ENCODE data around the gene PCDH9. TPM values are rescaled to one million over a fixed set of nuclear protein-coding genes. Genes with fewer than 3 reads are reported as not detected.

PCDH9 gene
- total RNA-seq, 4 donors from 2014 or later, result 0.37 to 2.4 (median 1.5) TPM

DNA sequence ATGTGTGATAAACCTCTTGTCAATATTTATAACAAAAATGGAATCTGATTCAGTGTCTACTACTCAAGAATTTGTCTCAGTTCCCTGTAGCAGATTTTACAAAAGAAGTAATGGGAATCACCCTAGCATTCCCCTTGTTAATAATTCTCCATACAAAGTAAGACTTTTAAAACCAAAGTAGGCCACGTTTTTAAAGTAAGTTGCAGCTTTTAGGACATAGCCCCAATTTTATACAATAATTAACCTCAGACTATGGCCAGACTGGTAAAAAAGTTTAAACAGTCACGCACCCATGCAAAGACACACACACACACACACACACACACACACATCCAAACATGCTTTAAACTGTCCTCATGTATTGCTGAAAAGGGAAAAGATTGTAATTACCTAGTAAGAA is 589.9 kb downstream of the PCDH9 start:
- Histone ChIP-seq H3K27ac (no peak overlapping the region), H3K4me1 (no peaks in the 10 kb centered on the region), H3K36me3 (no peaks in the 10 kb centered on the region), H3K9me3 (no peaks in the 10 kb centered on the region), H3K27me3 (no peaks in the 10 kb centered on the region), H3K4me3 (no peak overlapping the region)
- WGBS, 2 donors (ENCODE audit: low coverage in 1 of 2), result 48 to 58% methylated on average over 2 of the region's 2 CpGs
- in situ Hi-C loops (cut with MboI; ENCODE audit: low pct_ligation_motif_present in 1 of 4, low pct_unique_long_range_greater_than_20kb in 1 of 4, low sequenced_read_pairs in 3 of 4), result no loop called here
- DNase-seq, result no peak
- intact Hi-C loops (cut with DNase I; ENCODE audit: low total_unique reads), result no loop called here
- TF ChIP-seq, protein P1, sequence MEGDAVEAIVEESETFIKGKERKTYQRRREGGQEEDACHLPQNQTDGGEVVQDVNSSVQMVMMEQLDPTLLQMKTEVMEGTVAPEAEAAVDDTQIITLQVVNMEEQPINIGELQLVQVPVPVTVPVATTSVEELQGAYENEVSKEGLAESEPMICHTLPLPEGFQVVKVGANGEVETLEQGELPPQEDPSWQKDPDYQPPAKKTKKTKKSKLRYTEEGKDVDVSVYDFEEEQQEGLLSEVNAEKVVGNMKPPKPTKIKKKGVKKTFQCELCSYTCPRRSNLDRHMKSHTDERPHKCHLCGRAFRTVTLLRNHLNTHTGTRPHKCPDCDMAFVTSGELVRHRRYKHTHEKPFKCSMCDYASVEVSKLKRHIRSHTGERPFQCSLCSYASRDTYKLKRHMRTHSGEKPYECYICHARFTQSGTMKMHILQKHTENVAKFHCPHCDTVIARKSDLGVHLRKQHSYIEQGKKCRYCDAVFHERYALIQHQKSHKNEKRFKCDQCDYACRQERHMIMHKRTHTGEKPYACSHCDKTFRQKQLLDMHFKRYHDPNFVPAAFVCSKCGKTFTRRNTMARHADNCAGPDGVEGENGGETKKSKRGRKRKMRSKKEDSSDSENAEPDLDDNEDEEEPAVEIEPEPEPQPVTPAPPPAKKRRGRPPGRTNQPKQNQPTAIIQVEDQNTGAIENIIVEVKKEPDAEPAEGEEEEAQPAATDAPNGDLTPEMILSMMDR (IDR thresholded peaks at IDR 0.05), result no peak
- TF ChIP-seq EP300 (IDR thresholded peaks at IDR 0.05; ENCODE audit: low read depth) (no peak), POLR2A (IDR thresholded peaks at IDR 0.05) (no peak), POLR2AphosphoS5 (IDR thresholded peaks at IDR 0.05) (no peak)

- intact Hi-C loops (cut with DNase I; ENCODE audit: low total_unique reads), result no loop called here
- TF ChIP-seq, protein P1 (IDR thresholded peaks at IDR 0.05), result no peak
- TF ChIP-seq EP300 (IDR thresholded peaks at IDR 0.05; ENCODE audit: low read depth) (no peak), POLR2A (IDR thresholded peaks at IDR 0.05) (no peak), POLR2AphosphoS5 (IDR thresholded peaks at IDR 0.05) (no peak)
- 86 to 100% methylated on average over 1 of the region's 1 CpG for WGBS, 2 donors (ENCODE audit: low coverage in 1 of 2)
- in situ Hi-C loops (cut with MboI; ENCODE audit: low pct_ligation_motif_present in 1 of 4, low pct_unique_long_range_greater_than_20kb in 1 of 4, low sequenced_read_pairs in 3 of 4), result no loop called here
- no peaks in the 10 kb centered on the region for H3K4me1 ChIP-seq
- no peak overlapping the region for H3K4me3 ChIP-seq
- no peak overlapping the region for H3K27ac ChIP-seq
- H3K36me3 ChIP-seq, result no peaks in the 10 kb centered on the region
- no peaks in the 10 kb centered on the region for H3K27me3 ChIP-seq
- H3K9me3 ChIP-seq, result no peaks in the 10 kb centered on the region
- DNase-seq, result no peak
Observed at GRCh38 chr13:66639044-66639443, 591.1 kb downstream of the PCDH9 start.

DNA sequence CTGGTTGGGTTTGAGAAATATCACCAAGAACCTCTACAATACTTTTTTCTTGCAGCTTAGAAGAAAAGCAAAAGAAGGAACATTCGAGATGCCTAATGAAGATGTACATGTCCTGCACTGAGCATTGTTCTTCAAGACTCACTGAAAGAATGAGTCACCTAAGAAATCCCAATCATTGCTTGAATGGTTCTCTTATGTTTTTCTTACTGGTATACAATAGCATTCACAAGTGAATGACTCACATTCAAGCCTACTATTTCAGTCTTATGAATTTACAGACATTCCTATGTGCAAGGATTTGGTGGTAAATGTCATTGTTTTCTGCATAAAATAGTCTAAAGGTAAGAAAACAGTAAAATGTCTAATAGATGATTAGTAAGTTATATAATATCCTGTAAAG is 594.6 kb downstream of the PCDH9 start:
- no peak for DNase-seq
- Histone ChIP-seq H3K4me1 (no peaks in the 10 kb centered on the region), H3K27me3 (no peaks in the 10 kb centered on the region), H3K9me3 (no peaks in the 10 kb centered on the region), H3K36me3 (no peaks in the 10 kb centered on the region), H3K27ac (no peak overlapping the region), H3K4me3 (no peak overlapping the region)
- WGBS, 2 donors (ENCODE audit: low coverage in 1 of 2), result 75 to 90% methylated on average over 1 of the region's 1 CpG
- intact Hi-C loops (cut with DNase I; ENCODE audit: low total_unique reads) (no loop called here), in situ Hi-C loops (cut with MboI; ENCODE audit: low pct_ligation_motif_present in 1 of 4, low pct_unique_long_range_greater_than_20kb in 1 of 4, low sequenced_read_pairs in 3 of 4) (no loop called here)
- no peak for TF ChIP-seq POLR2A (IDR thresholded peaks at IDR 0.05)
- TF ChIP-seq EP300 (IDR thresholded peaks at IDR 0.05; ENCODE audit: low read depth), result no peak
- TF ChIP-seq, protein P1 (IDR thresholded peaks at IDR 0.05), result no peak
- no peak for TF ChIP-seq POLR2AphosphoS5 (IDR thresholded peaks at IDR 0.05)

DNA sequence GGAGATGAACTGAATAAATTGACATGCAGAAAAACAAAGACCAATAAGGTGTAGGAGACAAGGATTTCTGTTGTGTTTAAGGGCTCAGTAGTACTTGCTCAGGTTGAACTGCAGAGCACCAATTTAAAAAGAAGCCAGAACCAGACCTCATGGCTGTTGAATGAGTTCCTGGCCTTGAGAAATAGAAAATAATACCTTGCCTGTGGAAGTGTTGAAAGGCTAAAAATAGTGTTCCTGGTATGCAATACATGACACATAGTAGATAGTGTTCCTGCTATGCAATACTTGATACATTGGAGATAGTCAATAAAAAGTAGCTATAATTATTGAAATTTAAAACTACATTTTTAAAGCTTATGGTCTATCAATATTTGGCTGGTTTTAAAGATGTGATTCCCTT is 595.8 kb downstream of the PCDH9 start:
- Histone ChIP-seq H3K27ac (no peak overlapping the region), H3K27me3 (no peaks in the 10 kb centered on the region), H3K36me3 (no peaks in the 10 kb centered on the region), H3K4me3 (no peak overlapping the region), H3K9me3 (no peaks in the 10 kb centered on the region), H3K4me1 (no peaks in the 10 kb centered on the region)
- DNase-seq, result no peak
- intact Hi-C loops (cut with DNase I; ENCODE audit: low total_unique reads) (no loop called here), in situ Hi-C loops (cut with MboI; ENCODE audit: low pct_ligation_motif_present in 1 of 4, low pct_unique_long_range_greater_than_20kb in 1 of 4, low sequenced_read_pairs in 3 of 4) (no loop called here)
- no peak for TF ChIP-seq EP300 (IDR thresholded peaks at IDR 0.05; ENCODE audit: low read depth)
- TF ChIP-seq POLR2A (IDR thresholded peaks at IDR 0.05), result no peak
- TF ChIP-seq, protein P1 (IDR thresholded peaks at IDR 0.05), result no peak
- TF ChIP-seq POLR2AphosphoS5 (IDR thresholded peaks at IDR 0.05), result no peak
